NT2/D1 (cell line): ENCODE results near the gene PPM1N.

Experiments
- YY1 ChIP-seq: IDR thresholded peaks from 2 replicates; pipeline ENCODE4 v1.6.1; 2011; ENCODE audit not compliant: insufficient read length, insufficient read depth
- ZNF274 ChIP-seq: IDR thresholded peaks from 2 replicates; pipeline ENCODE4 v1.6.1; 2011; ENCODE audit warnings: mild to moderate bottlenecking, low read depth, low read length

GRCh38 chr19:45508417-45508860 lies 10.2 kb downstream of the PPM1N start:
- no peak for TF ChIP-seq ZNF274
- no peak for TF ChIP-seq YY1
